ENCODE measurements around the gene GADL1.

GADL1 gene

DNA sequence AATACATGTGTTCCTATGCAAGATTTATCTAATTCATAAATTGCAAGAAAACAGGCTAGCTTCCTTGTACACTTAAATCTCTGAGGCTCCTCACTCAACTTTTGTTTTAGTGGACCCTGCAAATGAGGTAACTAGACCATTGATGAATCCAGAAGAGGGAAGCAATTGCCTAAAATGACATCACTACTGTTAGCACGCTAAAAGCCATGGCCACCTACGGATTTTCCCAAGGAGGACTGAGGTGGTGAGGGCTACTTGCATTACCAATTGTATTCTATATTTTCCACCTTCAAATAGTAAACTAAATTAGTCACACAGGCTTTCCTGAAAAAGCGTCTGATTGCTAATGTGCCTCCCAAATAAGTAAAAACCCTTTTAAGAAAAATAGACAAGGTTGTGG, 140.7 kb downstream of the GADL1 start:
- DNase-seq = no peak

DNA sequence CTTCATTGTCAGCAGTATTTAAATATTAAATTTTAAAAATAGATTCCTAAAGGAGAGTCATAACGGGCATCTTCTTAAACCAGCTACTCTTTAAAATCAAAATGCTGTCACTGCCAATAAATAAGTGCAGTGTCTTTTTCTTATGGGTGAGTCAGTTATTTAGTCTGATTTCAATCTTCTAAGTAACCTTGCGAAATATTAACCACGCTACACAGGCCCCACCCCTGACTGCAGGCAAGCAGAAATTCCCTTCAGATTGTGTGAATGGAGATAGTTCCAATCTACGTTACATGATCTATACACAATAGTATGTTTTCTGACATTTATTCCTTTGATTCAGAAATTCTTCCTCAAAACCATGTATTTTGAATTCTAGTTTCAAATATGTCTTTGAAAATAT, 141.5 kb downstream of the GADL1 start:
- DNase-seq = no peak

DNA sequence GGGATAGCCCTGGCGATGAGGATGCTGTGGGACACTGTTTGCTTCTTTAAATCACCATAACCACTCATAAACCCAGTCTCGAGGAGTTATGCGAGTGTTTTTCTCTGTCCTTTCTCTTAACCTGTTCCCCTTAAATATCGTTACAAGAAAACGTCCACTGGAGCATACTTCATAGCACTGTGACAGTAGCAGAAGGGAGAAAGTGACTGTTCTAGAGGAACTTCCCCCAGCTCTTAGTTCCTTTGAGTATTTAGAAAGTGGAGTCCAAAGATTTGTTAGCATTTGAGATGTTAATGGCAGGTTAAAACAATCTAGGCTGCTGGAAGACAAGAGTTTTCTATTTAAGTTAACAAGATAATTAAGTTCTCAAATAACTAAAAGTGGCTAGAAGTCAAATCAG, 142.0 kb downstream of the GADL1 start:
- DNase-seq = no peak

DNA sequence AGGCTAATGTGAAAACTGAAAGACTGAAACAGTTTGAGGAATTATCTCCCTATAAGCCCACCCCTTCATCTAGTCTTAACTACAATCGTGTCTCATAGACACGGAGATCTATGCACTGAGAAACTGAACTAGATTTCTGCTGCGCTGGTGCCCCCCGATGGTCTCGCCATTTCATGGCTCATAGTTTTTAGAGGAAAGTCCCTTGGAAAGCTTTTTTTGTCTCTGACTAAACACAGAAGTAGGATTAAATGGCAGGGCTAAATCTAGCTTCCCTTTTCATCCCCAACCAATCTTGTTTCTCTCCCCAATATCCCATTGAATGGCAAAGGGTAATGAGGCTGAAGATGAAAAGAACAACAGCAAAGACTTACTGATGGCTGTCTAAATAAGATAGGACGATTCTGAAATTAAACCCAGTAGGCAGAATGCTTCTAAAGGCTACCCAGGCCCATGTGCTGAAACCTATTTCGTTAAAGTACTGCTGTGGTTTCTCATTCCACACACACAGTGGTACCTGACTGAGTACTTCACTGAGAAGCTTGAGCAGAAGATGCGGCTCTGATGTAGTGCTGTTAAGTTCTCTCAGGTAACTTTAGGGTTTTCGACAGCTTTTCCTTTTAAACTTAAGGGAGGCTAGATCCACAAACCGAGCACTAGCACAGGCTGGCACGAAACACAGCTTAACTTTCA, 142.7 kb downstream of the GADL1 start:
- DNase-seq = peak; percentile 41 to 71 (median 52)

DNA sequence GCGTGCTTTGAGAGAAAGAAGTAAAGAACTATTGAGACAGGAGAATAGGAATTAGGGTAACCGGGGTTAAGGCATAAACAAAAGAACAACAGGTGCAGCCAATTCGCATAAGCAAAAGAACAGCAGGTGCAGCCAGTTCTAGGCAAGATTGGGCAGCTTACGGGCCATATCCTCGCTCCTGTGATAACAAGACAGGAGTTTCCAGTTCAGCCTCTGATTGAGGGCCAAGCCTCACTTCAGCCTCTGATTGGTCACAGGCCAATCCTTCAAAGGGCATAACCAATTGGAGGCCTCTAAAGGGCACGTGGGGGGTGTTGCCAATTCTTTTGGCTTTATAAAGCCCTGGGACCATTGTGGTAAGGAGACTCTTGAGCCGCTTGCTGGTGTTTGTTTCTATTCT, 143.5 kb downstream of the GADL1 start:
- DNase-seq = no peak

DNA sequence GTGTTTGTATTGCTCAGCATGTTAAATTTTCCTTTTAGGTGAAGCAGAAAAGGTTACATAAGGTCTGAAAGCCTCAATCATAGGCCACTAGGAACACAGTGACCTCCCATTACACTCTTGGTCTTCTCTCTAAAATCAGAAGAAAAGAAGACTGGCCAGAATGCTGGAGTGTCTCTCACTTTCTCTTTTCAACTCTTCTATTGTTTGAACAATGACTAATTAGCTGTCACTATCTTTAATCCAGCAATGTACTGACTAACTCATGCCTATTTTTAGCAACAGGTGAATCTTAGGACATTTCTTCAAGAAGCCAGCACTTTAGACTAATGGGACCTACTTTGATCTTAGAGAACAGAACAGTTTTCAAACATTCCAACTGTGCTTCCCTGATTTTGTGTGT, 145.2 kb downstream of the GADL1 start:
- no peak for DNase-seq

DNA sequence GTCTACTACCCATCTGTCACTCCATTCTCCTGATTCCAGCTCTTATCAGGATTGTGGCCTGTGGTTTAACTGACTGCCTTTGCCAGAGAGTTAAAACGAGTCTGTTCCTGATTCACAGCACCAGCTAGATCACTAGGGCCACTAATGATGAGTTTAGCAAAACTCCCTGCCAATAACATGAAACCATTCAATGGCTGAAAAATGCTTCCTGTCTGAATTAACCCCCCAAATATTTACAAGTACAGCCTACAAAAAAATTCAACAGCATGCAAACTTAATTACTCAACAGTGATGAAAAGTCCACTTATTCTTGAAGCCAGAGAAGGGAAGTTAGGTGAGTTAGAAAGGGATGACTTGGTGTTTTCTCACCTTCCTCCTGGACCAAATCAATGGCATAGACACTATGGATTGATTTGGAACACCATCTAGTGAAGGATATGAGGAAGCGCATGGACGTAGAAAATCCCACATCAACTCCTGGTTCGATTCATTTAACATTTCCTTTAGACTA, 146.6 kb downstream of the GADL1 start:
- DNase-seq = no peak

DNA sequence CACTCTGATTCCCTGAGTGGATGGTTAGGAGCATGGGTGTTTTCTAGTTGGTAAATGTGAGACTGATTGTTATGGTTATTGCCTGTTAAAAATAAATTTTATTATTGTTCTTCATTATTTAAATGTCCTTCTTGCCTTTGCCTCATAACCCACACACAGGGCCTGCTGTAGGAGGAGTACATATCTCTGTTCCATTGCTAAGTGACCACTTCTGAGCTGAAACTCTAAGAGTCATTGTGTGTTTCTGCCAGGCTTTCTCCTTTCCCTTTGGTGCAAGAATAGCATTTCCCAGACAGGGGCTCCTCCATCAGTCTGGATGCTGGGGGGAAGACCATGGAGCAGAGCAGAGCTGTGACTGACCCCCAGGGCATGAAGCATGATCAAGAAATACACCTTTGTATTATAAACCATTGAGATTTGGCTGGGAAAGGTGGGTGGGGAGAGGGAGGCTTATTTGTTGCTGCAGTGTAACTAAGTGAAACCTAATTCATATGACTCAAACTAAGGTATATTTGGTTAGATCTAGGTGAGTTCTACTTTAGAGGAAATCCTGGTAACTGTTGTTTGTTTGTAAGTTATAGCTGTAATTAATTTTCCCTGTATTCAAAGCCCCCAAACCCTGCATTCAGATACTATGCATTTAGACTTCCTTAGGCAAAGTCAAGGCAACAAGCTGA, 150.7 kb downstream of the GADL1 start:
- DNase-seq = no peak

DNA sequence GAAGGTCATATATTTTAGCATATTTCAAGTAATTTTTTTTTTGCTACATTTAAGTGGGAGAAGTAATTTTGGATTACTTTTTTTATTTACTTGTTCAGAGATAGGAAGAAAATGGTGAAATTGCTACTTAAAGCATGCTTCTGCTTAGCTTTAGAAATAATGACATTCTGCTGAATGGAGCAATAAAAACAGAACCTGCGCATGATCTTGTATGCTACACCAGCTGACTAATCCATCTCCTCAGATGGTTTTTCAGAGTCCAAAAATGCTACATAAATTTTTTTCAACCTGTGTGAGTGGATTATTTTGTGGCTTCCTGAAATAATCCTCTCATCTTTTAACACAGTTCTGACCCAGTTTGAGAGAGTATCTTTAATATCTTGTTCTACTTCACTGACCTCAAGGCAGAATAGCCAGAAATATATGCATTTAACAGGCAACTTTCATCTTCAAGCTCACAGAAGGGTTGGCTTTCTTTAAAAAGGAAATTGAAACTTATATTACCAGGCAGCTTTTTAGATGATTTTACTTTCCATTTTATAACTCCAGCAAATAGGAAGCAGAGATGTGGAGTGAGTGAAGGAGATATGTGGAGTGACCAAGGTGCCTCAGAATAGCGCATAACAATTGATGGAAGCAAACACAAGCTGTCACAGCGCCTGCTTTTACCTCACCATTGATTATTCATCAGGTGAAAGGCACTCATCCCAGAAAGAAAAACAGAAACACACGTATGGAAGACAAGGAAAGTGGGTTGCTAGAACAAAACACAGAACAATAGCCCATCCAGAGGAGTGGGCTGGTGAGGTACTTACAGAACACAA, 151.5 kb downstream of the GADL1 start:
- no peak for DNase-seq

DNA sequence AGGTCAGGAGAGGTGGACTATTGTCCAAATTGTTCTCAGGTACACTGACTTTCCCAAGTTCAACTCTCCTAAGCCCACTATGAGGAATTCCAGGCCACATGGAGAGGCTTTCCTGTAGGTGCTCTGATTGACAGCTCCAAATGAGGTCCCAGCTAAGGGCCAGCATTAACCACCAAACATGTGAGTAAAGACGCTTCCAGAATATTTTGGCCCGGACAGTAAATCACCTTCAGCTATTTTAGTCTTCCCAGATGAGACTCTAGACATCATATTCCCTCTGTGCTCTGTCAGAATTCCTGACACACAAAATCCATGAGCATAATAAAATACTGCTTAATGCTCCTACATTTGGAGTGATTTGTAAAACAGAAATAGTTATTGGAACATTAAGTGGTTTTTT, 152.6 kb downstream of the GADL1 start:
- no peak for DNase-seq

DNA sequence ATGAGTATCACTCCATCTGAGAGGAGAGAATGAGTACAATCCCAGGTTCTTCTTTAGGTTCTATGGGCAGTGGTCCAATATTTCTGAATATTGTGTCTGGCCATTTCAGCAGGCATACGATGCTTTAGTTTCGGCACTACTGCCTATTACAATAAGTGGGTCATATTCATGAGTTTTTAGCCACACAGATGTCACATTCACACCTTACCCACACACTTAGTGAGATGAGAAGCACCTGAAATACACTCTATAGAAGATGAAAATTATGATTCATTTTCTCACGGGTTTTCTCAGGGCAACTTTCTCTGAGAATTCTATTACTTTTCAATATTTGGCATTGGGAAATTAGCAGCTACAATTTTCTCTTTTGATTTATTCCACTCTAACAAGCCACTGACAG, 155.9 kb downstream of the GADL1 start:
- DNase-seq = no peak

DNA sequence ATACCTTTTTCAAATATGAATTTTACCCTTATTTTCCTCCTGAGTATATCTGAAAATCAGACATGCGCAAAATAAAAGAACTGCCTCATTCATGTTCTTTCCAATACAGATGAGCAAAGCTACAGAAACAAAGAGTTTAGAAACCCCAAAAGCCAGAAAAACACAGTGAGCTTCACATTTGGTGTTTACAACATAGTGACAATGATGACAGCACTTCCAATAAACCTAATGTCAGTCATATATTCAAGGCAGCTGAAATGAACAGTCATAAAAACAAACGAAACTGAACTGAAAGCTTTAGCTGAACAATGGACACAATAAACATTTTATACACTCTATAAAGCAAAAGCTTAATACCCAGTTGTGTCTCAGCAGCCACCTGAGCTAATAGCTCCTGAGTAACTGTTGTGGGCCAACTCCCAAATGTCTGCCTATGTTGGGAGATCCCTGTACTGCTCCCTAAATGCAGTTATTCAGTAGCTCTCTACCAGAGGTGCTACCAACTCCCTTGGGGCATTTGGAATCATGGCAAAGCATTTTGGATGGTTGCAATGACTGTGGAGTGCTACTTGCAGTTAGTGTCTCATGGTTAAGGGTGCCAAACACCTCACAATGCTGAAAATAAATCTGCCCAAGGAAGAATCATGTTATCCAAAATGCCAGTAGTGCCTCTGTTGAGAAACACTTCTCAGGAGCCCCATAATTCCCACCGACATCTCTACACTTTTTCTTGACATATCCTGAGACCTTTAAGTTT, 156.5 kb downstream of the GADL1 start:
- no peak for DNase-seq

DNA sequence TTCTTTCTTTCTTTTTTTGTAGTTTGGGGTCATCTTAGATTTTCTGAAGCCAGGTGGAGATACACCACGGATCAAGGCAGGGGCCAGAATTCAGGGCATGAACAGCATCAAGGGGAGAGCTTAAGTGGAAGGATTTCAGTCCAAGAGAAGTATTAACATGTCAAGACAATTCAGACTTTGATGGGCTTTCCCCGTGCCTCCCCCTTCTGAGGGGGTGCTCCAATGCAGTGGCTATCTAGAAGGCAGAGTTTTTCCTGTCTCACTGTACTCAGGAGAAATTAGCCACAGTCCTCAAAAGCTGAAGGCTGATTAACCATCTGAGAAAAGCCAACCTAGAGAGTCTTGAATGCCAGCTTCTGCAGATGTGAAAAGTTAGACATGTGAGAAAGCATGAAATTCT, 160.8 kb downstream of the GADL1 start:
- DNase-seq = no peak

DNA sequence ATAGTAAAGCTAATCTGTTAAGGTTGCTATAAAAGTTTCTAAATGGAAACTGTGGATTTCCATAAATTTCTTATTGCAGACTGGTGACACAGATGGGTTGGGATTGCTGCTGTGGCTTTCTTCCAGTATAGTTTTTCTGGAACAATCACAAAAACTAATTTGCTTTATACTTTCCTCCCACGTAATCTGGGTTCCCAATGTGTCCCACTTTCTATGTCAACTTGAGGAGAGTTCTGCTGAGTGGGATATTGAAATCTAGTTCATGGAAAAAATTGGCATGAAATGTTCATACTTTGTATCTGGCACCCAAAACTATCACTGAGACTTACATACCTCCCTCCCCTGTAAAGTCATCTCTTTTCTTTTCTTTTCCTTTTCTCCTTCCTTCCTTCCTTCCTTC, 161.3 kb downstream of the GADL1 start:
- DNase-seq = no peak

DNA sequence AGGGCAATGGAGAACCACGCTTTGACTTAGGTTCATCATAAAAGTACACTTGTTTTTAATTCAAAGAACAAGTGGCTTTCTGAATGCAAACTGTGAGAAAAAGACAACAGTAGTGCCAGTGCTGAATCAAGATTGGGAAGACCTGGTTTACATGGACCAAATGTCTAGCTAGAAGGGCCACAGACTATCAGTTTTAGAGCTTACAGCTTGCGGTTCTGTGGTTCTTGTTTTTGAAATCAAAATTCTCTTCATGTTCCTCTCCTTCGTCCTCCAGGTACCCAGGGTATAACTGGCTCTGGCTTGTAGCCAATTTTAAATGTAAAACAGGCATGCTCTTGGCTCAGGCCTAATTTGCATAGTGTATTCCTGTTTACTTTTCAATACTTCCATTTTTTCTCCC, 163.5 kb downstream of the GADL1 start:
- DNase-seq = peak in 1 of 6 experiments; percentile 6

DNA sequence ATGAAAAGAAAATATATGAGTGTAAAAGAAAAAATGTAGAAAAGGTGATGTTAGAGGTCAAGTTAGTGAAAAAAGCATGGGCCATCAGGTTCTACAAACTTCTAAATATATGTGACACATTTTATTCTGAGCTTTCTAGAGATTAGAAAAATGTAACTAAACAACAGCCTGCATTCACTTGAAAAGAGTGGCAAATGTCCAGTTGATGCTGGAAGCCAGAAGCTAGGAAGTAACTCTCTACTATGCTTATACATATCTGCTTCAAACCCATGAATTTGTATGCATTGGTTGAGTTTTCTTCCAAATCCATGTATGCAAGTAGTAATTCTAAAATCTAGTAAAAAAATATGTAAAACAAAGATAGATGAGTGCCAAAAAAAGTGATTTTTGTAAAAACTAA, 164.5 kb downstream of the GADL1 start:
- no peak for DNase-seq

DNA sequence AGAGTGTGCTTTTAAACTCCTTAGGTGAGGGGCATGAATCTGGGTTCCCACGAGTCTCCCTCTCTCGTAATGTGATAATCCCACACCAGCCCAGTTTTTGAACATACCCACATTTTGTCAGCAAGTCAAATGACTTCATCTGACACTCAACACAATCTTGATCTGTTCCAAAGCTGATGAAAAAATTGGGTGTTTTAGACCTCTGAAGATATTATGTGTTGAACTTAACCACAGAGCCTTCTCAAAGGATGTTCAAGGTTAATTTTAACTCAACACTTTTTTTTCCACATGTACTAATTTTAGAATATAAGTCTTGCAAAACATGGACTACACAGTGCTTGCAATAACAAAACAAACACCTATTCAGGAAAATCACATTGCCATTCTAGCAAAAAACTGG, 164.9 kb downstream of the GADL1 start:
- DNase-seq = peak in 3 of 6 experiments; percentile 3 to 48 (median 40)

DNA sequence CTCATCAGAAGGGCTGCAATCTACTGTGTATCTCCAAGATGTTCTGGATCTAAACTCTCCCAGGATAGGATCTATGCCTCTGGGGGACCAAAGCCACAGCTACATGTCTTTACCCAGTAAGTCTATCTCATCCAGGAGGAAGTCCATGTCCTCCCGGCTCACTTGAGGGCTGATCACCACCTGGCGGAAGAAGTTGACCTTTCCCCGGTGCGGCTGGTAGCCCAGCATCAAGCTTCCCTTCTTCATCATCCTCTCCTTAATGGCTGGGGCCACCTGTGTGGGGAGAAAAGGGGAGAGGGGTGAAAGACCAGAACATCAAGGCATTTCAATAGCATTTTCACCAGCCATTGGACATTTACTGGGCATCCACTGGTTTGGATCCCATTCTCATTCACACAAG, 166.3 kb downstream of the GADL1 start:
- no peak for DNase-seq

DNA sequence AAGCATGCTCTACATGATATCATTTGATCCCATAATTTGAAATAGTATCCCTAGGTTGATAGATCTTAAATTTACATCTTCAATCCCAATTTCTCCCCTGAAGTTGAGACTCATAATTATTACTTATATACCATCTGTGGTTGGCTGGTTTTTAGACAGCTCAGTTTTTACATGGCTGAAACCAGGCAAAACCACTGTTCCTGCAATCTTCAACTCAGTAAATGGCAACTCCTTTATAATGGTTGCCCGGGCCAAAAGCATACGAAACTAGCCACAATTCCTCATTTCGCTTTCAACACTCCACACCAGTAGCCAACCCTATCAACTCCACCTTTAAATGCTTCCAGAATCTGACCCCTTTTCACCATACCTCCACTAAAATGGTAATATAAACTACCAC, 169.6 kb downstream of the GADL1 start:
- no peak for DNase-seq

DNA sequence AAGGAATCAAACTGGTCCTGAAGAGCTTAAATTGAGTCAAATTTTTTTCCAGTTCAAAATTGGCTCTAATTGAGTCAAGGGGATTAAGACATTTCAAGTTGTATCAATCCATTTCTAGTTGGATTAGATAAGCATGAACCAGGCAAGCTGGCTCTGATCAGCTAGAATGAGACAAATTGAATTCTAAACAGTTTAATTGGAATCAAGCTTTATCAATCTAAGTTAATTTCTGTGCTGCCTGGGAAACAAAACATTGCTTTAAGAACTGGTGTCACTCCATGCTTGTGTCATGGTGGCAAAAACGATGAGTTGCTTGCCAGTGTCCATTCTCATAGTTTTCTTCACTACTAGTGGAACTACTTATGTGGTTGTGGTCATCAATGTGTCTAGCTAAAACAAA, 171.2 kb downstream of the GADL1 start:
- DNase-seq = no peak

DNA sequence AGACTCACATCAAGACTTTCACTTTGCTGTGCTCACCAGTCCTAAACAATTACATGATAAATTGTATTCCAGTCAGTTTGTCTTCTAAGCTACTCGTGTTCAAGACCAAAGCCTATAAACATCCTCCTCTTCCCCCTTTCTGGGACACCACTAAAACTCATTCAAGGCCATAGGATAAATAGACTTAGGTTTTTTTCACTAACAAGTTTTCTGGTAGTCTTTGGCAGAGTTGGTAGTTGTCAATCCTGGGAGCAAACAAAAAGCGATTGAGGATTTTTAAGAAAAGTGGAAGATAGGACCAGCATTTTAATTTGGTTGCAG, 173.2 kb downstream of the GADL1 start:
- DNase-seq = no peak

DNA sequence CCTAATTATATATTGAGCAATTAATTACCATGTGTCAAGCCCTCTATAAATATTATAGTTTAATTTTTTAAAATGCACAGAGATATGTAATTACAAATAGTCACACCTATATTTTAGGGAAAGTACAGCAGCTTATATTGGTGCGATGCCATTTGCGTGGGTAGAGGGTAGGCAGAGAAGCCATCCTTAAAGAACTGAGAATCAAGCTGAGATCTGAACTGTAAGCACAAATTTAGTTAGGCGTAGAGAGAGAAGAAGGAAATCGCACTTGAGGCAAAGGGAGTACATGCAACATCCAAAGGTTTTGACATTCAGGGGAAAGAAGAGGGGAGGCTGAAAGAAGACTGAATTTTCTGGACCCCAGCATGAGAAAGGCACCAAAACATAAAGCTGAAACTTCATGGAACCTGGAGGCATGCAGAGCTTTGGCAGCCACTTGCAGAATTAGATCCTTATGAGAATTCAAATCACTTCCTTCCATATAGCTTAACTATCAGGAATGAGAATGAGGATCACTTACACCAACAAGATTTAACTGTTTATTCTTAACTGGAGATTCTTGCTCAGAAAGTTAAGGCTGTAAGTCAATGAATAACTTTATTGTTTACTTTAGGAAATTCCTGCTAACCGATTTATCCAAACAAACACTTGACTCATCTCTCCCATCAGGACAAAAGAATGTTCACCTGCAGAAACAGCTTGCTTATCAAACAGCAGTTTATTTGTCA, 173.7 kb downstream of the GADL1 start:
- no peak for DNase-seq

DNA sequence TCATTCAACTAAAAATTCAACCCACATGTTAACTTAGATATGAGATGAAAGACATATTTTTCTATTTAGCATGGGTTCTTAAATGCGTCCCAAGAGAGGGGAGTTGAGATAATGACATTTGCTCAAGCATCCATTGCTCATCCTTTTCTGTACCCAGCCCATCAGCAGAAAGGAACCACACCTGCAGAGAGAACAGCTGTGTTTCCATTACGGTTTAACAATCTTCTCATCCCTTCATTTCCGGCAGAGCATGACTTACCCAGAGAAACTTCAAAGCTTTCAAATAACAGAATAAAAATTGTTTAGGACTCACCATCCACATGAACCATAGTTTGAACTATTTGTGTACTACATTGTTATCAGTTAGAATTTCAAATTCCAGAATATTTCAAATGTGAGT, 174.9 kb downstream of the GADL1 start:
- DNase-seq = no peak

Measured in stimulated activated naive CD4-positive, alpha-beta T cell (primary cell).